Karpas-422 (cell line): Measurements from ENCODE around the gene ACE. TPM values are rescaled to one million over a fixed set of nuclear protein-coding genes. Genes with fewer than 3 reads are reported as not detected.

Experiments used
- DNase-seq: peaks from one replicate; pipeline ENCODE4 v3.0.0-alpha.2; 2015
- H2AFZ ChIP-seq: fragments of 200-600 bp; sonication (generic); 2 replicates; pipeline ENCODE4 v1.6.1; 2014; ENCODE audit warnings: antibody characterized with exemption, low read length, mixed read lengths
- H3K27ac ChIP-seq: fragments of 200-600 bp; sonication (generic); 2 replicates; pipeline ENCODE4 v1.5.1; 2014; ENCODE audit warnings: mild to moderate bottlenecking, low read length, moderate library complexity
- H3K27me3 ChIP-seq: fragments of 200-600 bp; sonication (generic); 2 replicates; pipeline ENCODE4 v1.6.1; 2014; ENCODE audit warnings: low read length, mixed read lengths
- H3K36me3 ChIP-seq: fragments of 200-600 bp; sonication (generic); 2 replicates; pipeline ENCODE4 v1.6.1; 2014; ENCODE audit warnings: low read length, mixed read lengths; ENCODE audit not compliant: insufficient read depth
- H3K4me1 ChIP-seq: fragments of 200-600 bp; sonication (generic); 2 replicates; pipeline ENCODE4 v1.6.1; 2014; ENCODE audit warnings: mild to moderate bottlenecking, low read length, mixed read lengths
- H3K4me2 ChIP-seq: fragments of 200-600 bp; sonication (generic); 2 replicates; pipeline ENCODE4 v1.6.1; 2014; ENCODE audit warnings: low read length, low read depth, mild to moderate bottlenecking; ENCODE audit not compliant: poor library complexity, severe bottlenecking
- H3K4me3 ChIP-seq: fragments of 200-600 bp; sonication (generic); 2 replicates; pipeline ENCODE4 v1.5.1; 2014; ENCODE audit warnings: mild to moderate bottlenecking, antibody characterized with exemption, low read length, mixed read lengths
- H3K79me2 ChIP-seq: fragments of 200-600 bp; sonication (generic); 2 replicates; pipeline ENCODE4 v1.6.1; 2014; ENCODE audit warnings: mild to moderate bottlenecking, low read length, mixed read lengths
- H3K9ac ChIP-seq: fragments of 200-600 bp; sonication (generic); 2 replicates; pipeline ENCODE4 v1.6.0; 2014; ENCODE audit warnings: low read length
- H3K9me2 ChIP-seq: fragments of 200-600 bp; sonication (generic), shearing (Covaris generic); replicated peaks from 2 replicates; pipeline ENCODE4 v1.6.0; 2014; ENCODE audit warnings: mild to moderate bottlenecking, low read length, moderate library complexity; ENCODE audit not compliant: insufficient read depth
- H3K9me3 ChIP-seq: fragments of 300-700, 200-600 bp; sonication (generic); 2 replicates; pipeline ENCODE4 v1.6.1; 2014; ENCODE audit warnings: low read length, mixed read lengths
- H4K20me1 ChIP-seq: fragments of 200-600 bp; sonication (generic); 2 replicates; pipeline ENCODE4 v1.6.1; 2014; ENCODE audit warnings: mild to moderate bottlenecking, antibody characterized with exemption, low read length, low read depth; ENCODE audit not compliant: insufficient read depth
- total RNA-seq: library from RNA; depleted of rRNA; stranded (reverse); fragments of >200 nt; shearing (Covaris generic); gene quantifications from 2 replicates; pipeline ENCODE4 v1.2.3, GENCODE V29; 2014; ENCODE audit warnings: low replicate concordance

The ACE gene
- total RNA-seq, 1 experiment from 2014 or later = 6.7 TPM

- Histone ChIP-seq H3K4me2 (no peak overlapping the region), H3K79me2 (no peaks in the 10 kb centered on the region), H3K4me3 (no peak overlapping the region), H3K27me3 (no peaks in the 10 kb centered on the region), H3K4me1 (peaks cover 10% of the 10 kb centered on the region), H3K36me3 (no peaks in the 10 kb centered on the region), H3K9me3 (no peaks in the 10 kb centered on the region), H3K9ac (no peak overlapping the region), H3K27ac (no peak overlapping the region), H4K20me1 (no peaks in the 10 kb centered on the region), H2AFZ (no peak overlapping the region), H3K9me2 (no peaks in the 10 kb centered on the region)
- no peak for DNase-seq
These were observed 62.1 kb downstream of the ACE start for GRCh38 chr17:63538693-63539595.

GRCh38 chr17:63540590-63540989 is 63.7 kb downstream of the ACE start:
- Histone ChIP-seq H3K4me3 (no peak overlapping the region), H3K27me3 (no peaks in the 10 kb centered on the region), H3K9ac (no peak overlapping the region), H3K9me2 (no peaks in the 10 kb centered on the region), H4K20me1 (no peaks in the 10 kb centered on the region), H3K79me2 (no peaks in the 10 kb centered on the region), H3K4me2 (no peak overlapping the region), H3K36me3 (no peaks in the 10 kb centered on the region), H3K27ac (no peak overlapping the region), H2AFZ (no peak overlapping the region), H3K4me1 (peaks cover 15% of the 10 kb centered on the region), H3K9me3 (no peaks in the 10 kb centered on the region)
- no peak for DNase-seq

GRCh38 chr17:63542218-63542545 is 65.3 kb downstream of the ACE start:
- Histone ChIP-seq H3K9me3 (no peaks in the 10 kb centered on the region), H3K4me3 (no peak overlapping the region), H2AFZ (no peak overlapping the region), H3K79me2 (no peaks in the 10 kb centered on the region), H3K9ac (no peak overlapping the region), H3K27me3 (no peaks in the 10 kb centered on the region), H3K36me3 (no peaks in the 10 kb centered on the region), H3K9me2 (no peaks in the 10 kb centered on the region), H3K4me1 (peaks cover 15% of the 10 kb centered on the region), H3K27ac (no peak overlapping the region), H3K4me2 (no peak overlapping the region), H4K20me1 (no peaks in the 10 kb centered on the region)
- DNase-seq = no peak

- H3K9ac ChIP-seq = no peak overlapping the region; the same call in 1 of the 2 replicates
- H3K9me2 ChIP-seq = no peaks in the 10 kb centered on the region
- H2AFZ ChIP-seq = no peak overlapping the region
- H3K36me3 ChIP-seq = no peaks in the 10 kb centered on the region
- H3K27me3 ChIP-seq = no peaks in the 10 kb centered on the region
- H3K4me1 ChIP-seq = peaks cover 15% of the 10 kb centered on the region
- no peak overlapping the region for H3K27ac ChIP-seq
- DNase-seq = no peak
- H3K9me3 ChIP-seq = no peaks in the 10 kb centered on the region
- no peaks in the 10 kb centered on the region for H4K20me1 ChIP-seq
- H3K79me2 ChIP-seq = no peaks in the 10 kb centered on the region
- no peak overlapping the region for H3K4me2 ChIP-seq
- H3K4me3 ChIP-seq = no peak overlapping the region
These were observed 66.3 kb downstream of the ACE start for GRCh38 chr17:63542942-63543821.

GRCh38 chr17:63543822-63544420 is 67.1 kb downstream of the ACE start:
- Histone ChIP-seq H3K9me2 (no peaks in the 10 kb centered on the region), H4K20me1 (no peaks in the 10 kb centered on the region), H3K4me3 (no peak overlapping the region), H3K36me3 (no peaks in the 10 kb centered on the region), H3K4me1 (peaks cover 15% of the 10 kb centered on the region), H3K9ac (peak overlapping the region; percentile 7; the same call in 1 of the 2 replicates), H3K27me3 (no peaks in the 10 kb centered on the region), H3K27ac (no peak overlapping the region), H3K9me3 (no peaks in the 10 kb centered on the region), H3K4me2 (no peak overlapping the region), H3K79me2 (no peaks in the 10 kb centered on the region), H2AFZ (no peak overlapping the region)
- DNase-seq = no peak

- H3K9me3 ChIP-seq = no peaks in the 10 kb centered on the region
- H2AFZ ChIP-seq = no peak overlapping the region
- H3K27ac ChIP-seq = no peak overlapping the region
- H3K36me3 ChIP-seq = no peaks in the 10 kb centered on the region
- H3K27me3 ChIP-seq = no peaks in the 10 kb centered on the region
- DNase-seq = no peak
- no peaks in the 10 kb centered on the region for H3K9me2 ChIP-seq
- H3K79me2 ChIP-seq = peaks cover 6% of the 10 kb centered on the region; the same call in 1 of the 2 replicates
- no peak overlapping the region for H3K9ac ChIP-seq
- no peaks in the 10 kb centered on the region for H4K20me1 ChIP-seq
- no peak overlapping the region for H3K4me2 ChIP-seq
- H3K4me3 ChIP-seq = no peak overlapping the region
- H3K4me1 ChIP-seq = peaks cover 22% of the 10 kb centered on the region
These were observed 67.8 kb downstream of the ACE start for GRCh38 chr17:63544467-63545301.

GRCh38 chr17:63546308-63547082 is 69.6 kb downstream of the ACE start:
- no peak overlapping the region for H3K27ac ChIP-seq
- H4K20me1 ChIP-seq = no peaks in the 10 kb centered on the region
- H3K4me3 ChIP-seq = no peak overlapping the region
- no peak overlapping the region for H3K4me2 ChIP-seq
- no peak overlapping the region for H2AFZ ChIP-seq
- H3K36me3 ChIP-seq = no peaks in the 10 kb centered on the region
- no peaks in the 10 kb centered on the region for H3K27me3 ChIP-seq
- DNase-seq = no peak
- H3K79me2 ChIP-seq = peaks cover 17% of the 10 kb centered on the region
- H3K4me1 ChIP-seq = peaks cover 22% of the 10 kb centered on the region
- H3K9me2 ChIP-seq = no peaks in the 10 kb centered on the region
- no peaks in the 10 kb centered on the region for H3K9me3 ChIP-seq
- no peak overlapping the region for H3K9ac ChIP-seq
